Neuron (in vitro differentiated cells): ENCODE data around the gene EPHB3.
"Not testable (repeated sequence)": the region's sequence is repeated elsewhere in the genome, so short reads cannot be mapped to it uniquely, and the experiment has no call there.

Source experiments
- H2AFZ ChIP-seq: one replicate; pipeline ENCODE4 v1.6.1; 2013; ENCODE audit warnings: low read depth, mild to moderate bottlenecking, inconsistent platforms, low read length, moderate library complexity
- H3K27me3 ChIP-seq: one replicate; pipeline ENCODE4 v1.6.1; 2013; ENCODE audit warnings: low read length; ENCODE audit not compliant: insufficient read depth
- H3K36me3 ChIP-seq: one replicate; pipeline ENCODE4 v1.6.1; 2013; ENCODE audit warnings: low read length; ENCODE audit not compliant: insufficient read depth
- H3K4me1 ChIP-seq: one replicate; pipeline ENCODE4 v1.6.1; 2013; ENCODE audit warnings: low read length; ENCODE audit not compliant: insufficient read depth
- H3K4me3 ChIP-seq: 2 replicates; pipeline ENCODE4 v1.5.1; 2013; ENCODE audit warnings: mild to moderate bottlenecking, low read length, moderate library complexity
- H3K9me3 ChIP-seq: one replicate; pipeline ENCODE4 v1.6.1; 2013; ENCODE audit warnings: low read length

Gene EPHB3

GRCh38 chr3:184608209-184608608 is 46.6 kb downstream of the EPHB3 start:
- H3K4me1 ChIP-seq = peaks cover 17% of the 10 kb centered on the region
- no peak overlapping the region for H2AFZ ChIP-seq
- H3K9me3 ChIP-seq = no peaks in the 10 kb centered on the region
- no peaks in the 10 kb centered on the region for H3K27me3 ChIP-seq
- no peaks in the 10 kb centered on the region for H3K36me3 ChIP-seq
- H3K4me3 ChIP-seq = no peak overlapping the region

- no peaks in the 10 kb centered on the region for H3K9me3 ChIP-seq
- H3K4me1 ChIP-seq = peaks cover 6% of the 10 kb centered on the region
Observed at GRCh38 chr3:184609476-184610244, 48.1 kb downstream of the EPHB3 start.

GRCh38 chr3:184610245-184610871 is 48.8 kb downstream of the EPHB3 start:
- no peaks in the 10 kb centered on the region for H3K27me3 ChIP-seq
- no peaks in the 10 kb centered on the region for H3K36me3 ChIP-seq
- H2AFZ ChIP-seq = no peak overlapping the region

More at GRCh38 chr3:184609476-184610244, 48.1 kb downstream of the EPHB3 start:
- Histone ChIP-seq H2AFZ (no peak overlapping the region), H3K4me3 (no peak overlapping the region), H3K27me3 (no peaks in the 10 kb centered on the region), H3K36me3 (no peaks in the 10 kb centered on the region)

DNA sequence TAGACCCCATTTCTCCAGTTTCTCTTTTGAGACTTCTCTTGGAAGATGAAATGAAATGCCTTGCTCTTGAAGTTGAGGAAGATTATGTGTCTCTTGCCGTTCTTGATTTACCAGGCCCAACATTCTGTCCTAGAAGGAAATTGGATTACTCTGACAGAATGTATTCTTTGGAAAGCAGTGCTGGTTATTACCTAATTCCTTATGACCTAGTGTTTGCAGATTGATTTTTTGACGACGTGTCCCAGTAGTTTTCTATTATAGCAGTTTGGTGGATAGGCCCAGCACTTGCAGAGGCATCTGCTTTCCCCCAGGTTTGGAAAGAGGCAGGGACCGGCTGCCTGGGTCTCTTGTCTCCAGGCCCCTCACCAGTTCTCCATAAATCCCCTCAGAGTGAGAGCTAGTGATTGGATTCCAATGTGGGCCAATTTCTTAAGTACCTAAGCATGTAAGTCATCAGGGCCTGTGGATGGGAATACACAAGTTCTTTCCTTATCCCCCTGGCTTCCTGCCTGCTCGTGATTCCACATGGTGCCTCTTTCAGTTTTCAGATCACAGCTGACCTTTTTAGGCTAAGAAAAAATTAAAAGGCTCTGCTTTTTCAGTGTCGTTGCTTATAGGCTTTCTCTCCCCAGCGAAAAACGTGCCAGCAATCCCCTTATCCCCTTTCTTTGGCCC is 50.2 kb downstream of the EPHB3 start:
- Histone ChIP-seq H3K4me1 (peaks cover 12% of the 10 kb centered on the region), H2AFZ (no peak overlapping the region), H3K27me3 (no peaks in the 10 kb centered on the region), H3K4me3 (no peak overlapping the region), H3K9me3 (no peaks in the 10 kb centered on the region), H3K36me3 (no peaks in the 10 kb centered on the region)

More at GRCh38 chr3:184610245-184610871, 48.8 kb downstream of the EPHB3 start:
- H3K9me3 ChIP-seq = no peaks in the 10 kb centered on the region
- H3K4me1 ChIP-seq = no peaks in the 10 kb centered on the region
- H3K4me3 ChIP-seq = no peak overlapping the region

DNA sequence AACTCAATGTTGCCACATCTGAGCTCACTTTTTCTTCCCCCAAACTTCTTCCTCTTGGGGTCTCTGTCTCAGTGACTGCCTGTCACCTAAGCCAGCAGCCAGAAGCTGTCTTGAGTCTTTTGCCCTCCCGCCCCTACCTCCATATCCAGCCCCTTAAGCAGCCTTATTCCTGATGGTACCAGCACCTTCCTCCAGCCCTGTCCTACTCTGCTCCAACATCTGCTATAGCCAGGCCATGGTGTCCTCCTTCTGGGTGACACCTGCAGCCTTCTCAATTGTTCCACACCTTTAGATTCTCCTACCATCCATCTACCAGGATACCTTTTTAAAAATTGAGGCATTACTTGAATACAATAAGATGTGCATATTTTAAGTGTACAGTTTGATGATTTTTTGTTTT is 53.8 kb downstream of the EPHB3 start:
- Histone ChIP-seq H2AFZ (no peak overlapping the region), H3K27me3 (no peaks in the 10 kb centered on the region), H3K4me1 (peaks cover 27% of the 10 kb centered on the region), H3K4me3 (no peak overlapping the region), H3K9me3 (no peaks in the 10 kb centered on the region), H3K36me3 (no peaks in the 10 kb centered on the region)

DNA sequence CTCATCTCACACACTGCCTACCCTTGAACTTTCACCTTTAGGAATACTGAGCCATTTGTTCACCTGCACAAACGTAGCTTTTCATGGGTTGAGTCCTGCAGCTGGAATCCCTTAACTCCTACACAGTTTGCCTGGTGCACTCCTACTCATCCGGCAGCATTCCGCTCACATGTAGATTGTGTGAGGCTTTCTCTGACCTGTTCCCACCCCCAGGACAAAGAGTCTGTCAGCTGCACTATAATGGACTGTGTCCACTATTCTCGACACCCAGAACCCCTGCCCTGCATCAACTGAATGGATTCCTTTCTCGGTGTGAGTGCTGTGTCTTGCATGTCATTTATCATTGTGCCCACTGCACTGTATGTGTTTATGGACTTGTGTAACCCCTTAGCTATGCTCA is 54.9 kb downstream of the EPHB3 start:
- no peak overlapping the region for H2AFZ ChIP-seq

DNA sequence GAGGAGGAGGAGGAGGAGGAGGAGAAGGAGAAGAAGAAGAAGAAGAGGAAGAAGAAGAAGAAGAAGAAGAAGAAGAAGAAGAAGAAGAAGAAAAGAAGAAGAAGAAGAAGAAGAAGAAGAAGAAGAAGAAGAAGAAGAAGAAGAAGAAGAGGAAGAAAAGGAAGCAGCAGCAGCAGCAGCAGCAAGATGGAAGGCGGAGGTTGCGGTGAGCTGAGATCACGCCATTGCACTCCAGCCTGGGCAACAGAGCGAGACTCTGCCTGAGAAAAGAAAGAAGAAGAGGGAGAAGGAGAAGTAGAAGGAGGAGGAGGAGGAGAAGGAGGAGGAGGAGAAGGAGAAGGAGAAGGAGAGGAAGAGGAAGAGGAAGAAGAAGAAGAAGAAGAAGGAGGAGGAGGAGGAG is 55.7 kb downstream of the EPHB3 start:
- H2AFZ ChIP-seq, H3K4me3 ChIP-seq: not testable (repeated sequence)

More for the DNA sequence above, 54.9 kb downstream of the EPHB3 start:
- Histone ChIP-seq H3K27me3 (no peaks in the 10 kb centered on the region), H3K4me3 (no peak overlapping the region), H3K4me1 (peaks cover 27% of the 10 kb centered on the region), H3K36me3 (no peaks in the 10 kb centered on the region), H3K9me3 (no peaks in the 10 kb centered on the region)

GRCh38 chr3:184618811-184619210 is 57.2 kb downstream of the EPHB3 start:
- Histone ChIP-seq H3K27me3 (no peaks in the 10 kb centered on the region), H2AFZ (no peak overlapping the region), H3K9me3 (no peaks in the 10 kb centered on the region), H3K36me3 (no peaks in the 10 kb centered on the region), H3K4me1 (peaks cover 27% of the 10 kb centered on the region), H3K4me3 (no peak overlapping the region)

More for the DNA sequence above, 55.7 kb downstream of the EPHB3 start:
- not testable (repeated sequence) for H3K9me3 ChIP-seq, H3K27me3 ChIP-seq, H3K36me3 ChIP-seq
- peaks cover 27% of the 10 kb centered on the region for H3K4me1 ChIP-seq

- H3K9me3 ChIP-seq = no peaks in the 10 kb centered on the region
- no peak overlapping the region for H2AFZ ChIP-seq
Observed at GRCh38 chr3:184619369-184619768, 57.8 kb downstream of the EPHB3 start.

DNA sequence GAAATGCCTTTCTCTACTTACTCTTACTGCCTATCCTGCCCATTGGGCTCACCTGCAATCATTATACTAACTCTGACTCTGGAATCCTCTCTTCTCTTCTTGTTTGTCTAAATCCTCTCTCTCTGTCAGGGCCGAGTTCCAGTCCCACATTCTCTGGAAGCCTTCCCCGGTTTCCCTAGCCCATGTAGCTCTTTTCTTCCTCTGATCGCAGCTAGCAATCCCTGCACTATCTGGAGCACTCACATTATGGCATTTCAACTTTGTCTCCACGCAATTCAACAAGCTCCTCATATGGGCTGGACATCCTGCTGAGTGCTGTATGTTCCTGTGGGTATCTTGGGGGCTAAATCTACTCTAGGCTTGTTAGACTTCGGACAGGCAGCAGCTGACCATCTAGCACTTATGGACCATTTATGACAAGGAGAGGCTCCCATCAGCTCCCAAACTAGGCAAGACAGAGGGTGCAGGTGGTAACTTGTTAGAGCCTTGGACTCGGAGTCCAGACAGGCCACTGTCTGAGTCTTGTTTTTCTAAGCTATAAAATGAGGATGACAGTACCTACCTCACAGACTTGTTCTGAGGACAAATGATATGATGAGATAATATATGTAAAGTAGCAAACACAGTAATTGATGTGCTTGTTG is 58.3 kb downstream of the EPHB3 start:
- no peak overlapping the region for H2AFZ ChIP-seq

More at GRCh38 chr3:184619369-184619768, 57.8 kb downstream of the EPHB3 start:
- peaks cover 27% of the 10 kb centered on the region for H3K4me1 ChIP-seq
- no peaks in the 10 kb centered on the region for H3K36me3 ChIP-seq
- no peak overlapping the region for H3K4me3 ChIP-seq
- no peaks in the 10 kb centered on the region for H3K27me3 ChIP-seq

DNA sequence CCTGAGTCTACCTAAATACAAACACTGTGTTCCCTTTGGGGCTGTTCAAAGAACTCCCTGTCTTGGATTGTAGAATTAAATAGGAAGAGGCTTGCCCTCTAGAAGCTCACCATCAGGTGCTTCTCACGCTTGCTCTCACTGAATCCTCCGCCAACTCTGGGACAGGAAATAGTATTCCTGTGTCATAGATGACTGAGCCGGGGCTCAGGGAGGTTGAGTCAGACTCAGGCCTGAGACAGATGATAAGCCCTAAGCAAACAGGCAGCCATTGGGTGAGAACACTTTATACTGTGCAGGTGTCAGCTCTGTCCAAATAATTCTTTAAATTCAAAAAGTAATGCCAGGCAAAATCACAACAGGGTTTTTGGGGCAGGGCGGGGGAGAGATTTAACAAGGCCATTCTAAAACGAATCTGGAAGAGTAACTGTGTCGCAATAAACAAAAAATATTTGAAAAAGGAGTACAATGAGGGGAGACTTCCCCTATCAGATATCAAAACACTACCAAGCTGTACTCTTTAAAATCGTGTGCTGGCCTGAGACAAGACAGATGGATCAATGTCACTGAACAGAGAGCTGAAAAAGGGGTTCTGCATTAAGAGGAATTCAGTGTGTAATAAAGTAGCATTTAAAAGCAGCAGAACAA is 59.0 kb downstream of the EPHB3 start:
- H2AFZ ChIP-seq = no peak overlapping the region
- peaks cover 26% of the 10 kb centered on the region for H3K4me1 ChIP-seq
- H3K4me3 ChIP-seq = no peak overlapping the region

More for the DNA sequence above, 58.3 kb downstream of the EPHB3 start:
- peaks cover 27% of the 10 kb centered on the region for H3K4me1 ChIP-seq
- no peaks in the 10 kb centered on the region for H3K9me3 ChIP-seq
- H3K4me3 ChIP-seq = no peak overlapping the region
- no peaks in the 10 kb centered on the region for H3K36me3 ChIP-seq
- no peaks in the 10 kb centered on the region for H3K27me3 ChIP-seq

GRCh38 chr3:184622156-184622555 is 60.6 kb downstream of the EPHB3 start:
- not testable (repeated sequence) for H2AFZ ChIP-seq, H3K36me3 ChIP-seq, H3K9me3 ChIP-seq, H3K4me3 ChIP-seq, H3K27me3 ChIP-seq
- peaks cover 15% of the 10 kb centered on the region for H3K4me1 ChIP-seq

More for the DNA sequence above, 59.0 kb downstream of the EPHB3 start:
- Histone ChIP-seq H3K36me3 (no peaks in the 10 kb centered on the region), H3K9me3 (no peaks in the 10 kb centered on the region), H3K27me3 (no peaks in the 10 kb centered on the region)
